Measurements from ENCODE around the gene PROX2. TPM values are rescaled to one million over a fixed set of nuclear protein-coding genes. Genes with fewer than 3 reads are reported as not detected.

The PROX2 gene, protein sequence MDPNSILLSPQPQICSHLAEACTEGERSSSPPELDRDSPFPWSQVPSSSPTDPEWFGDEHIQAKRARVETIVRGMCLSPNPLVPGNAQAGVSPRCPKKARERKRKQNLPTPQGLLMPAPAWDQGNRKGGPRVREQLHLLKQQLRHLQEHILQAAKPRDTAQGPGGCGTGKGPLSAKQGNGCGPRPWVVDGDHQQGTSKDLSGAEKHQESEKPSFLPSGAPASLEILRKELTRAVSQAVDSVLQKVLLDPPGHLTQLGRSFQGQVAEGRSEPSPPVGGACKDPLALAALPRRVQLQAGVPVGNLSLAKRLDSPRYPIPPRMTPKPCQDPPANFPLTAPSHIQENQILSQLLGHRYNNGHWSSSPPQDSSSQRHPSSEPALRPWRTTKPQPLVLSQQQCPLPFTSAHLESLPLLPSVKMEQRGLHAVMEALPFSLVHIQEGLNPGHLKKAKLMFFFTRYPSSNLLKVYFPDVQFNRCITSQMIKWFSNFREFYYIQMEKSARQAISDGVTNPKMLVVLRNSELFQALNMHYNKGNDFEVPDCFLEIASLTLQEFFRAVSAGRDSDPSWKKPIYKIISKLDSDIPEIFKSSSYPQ
- total RNA-seq, result under 1 TPM; 0.21 to 0.44 TPM

DNA sequence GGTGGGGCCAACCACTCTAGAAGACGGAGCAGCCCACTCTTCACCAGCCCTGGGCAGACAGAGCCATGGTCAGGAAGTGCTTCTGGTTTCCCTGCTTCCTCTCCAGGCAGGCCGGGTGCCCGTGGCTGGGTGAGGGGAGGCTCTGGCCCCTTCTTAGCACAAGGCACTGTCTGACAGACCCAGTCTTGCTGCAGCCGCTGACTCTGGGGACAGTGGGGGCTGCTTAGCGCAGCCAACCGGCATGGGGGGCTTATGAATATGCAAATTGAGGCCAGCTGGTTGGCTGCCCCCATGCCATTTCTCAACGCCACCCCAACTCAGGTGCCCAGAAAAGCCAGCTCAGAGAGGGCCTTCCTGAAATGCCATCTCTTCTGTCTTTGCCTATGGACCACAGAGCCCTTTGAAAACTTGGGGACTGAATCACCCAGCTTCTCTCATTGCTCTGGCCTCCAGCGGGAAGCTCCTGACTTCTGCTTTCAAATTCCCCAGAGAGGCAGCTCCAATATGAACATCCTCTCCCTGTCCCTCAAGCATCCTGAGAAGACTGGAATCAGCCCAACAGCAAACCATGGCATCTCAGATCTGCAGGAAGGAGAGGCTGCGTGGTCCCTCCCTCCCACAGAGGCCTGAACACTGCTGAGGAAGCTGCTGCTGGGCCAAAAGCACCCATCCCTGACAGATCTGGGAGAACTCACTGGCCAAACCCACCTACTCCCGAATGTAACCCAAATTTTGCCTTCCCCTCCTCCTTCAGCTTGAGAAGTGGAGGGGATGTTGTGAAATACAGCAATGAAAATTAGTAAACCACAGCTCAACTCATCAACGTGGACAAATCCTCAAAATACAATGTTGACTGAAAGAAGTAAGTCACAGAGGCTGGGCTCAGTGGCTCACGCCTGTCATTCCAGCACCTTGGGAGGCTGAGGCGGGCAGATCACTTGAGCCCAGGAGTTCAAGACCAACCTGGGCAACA is at the start of gene PROX2:
Gene PROX2, minus strand, starts transcription at position 205 of the 973 bp plus-strand sequence. CDS start 12,311 bp downstream, outside the sequence.
- Mint-ChIP-seq H3K9me3 (ENCODE audit: low read depth) (no peaks in the 10 kb centered on the region), H3K4me3 (peak within 1 kb of the TSS; percentile 14)

DNA sequence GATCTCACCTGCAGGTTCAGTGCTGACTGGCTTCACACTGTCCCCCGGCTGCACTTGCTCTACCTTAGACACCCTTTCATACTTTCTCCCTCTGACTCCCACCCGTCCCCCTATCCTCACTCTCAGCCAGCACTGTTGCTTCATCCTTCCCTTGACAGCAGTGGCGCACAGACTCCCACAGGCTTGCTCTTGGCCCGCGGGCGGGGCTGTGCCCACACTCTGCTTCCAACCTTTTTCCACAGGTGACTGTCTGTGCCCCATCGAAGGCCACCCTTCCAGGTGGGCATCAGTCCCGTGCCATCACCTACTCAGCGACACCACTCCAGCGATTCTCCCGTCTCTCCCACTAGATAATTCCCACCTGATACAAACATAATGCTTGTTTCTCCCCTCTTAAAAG is 48.1 kb upstream of the PROX2 start:
- Mint-ChIP-seq H3K4me3 (no peak overlapping the region), H3K4me1 (peaks cover 5% of the 10 kb centered on the region), H3K9me3 (ENCODE audit: low read depth) (no peaks in the 10 kb centered on the region), H3K27me3 (peaks cover 17% of the 10 kb centered on the region), H3K36me3 (no peaks in the 10 kb centered on the region), H3K27ac (no peak overlapping the region)
- CTCF ChIA-PET, result interaction anchor here (1.3 kb wide), 1 partner anchor 12 kb away, joined by 5 read pairs; no protein-coding TSS in a partner anchor
- no peak for DNase-seq
- ATAC-seq, result no peak

More for the DNA sequence above, at the start of gene PROX2:
- DNase-seq, result peak; percentile 56
- Mint-ChIP-seq H3K27ac (peak within 1 kb of the TSS; percentile 80), H3K27me3 (no peaks in the 10 kb centered on the region), H3K4me1 (peaks cover 38% of the 10 kb centered on the region), H3K36me3 (no peaks in the 10 kb centered on the region)
- CTCF ChIA-PET, result interaction anchor here (0.6 to 18.6 kb wide), 8 partner anchors 8 to 946 kb away, joined by 3 to 271 read pairs (median 3); no protein-coding TSS in a partner anchor
- peak; percentile 81 for ATAC-seq

DNA sequence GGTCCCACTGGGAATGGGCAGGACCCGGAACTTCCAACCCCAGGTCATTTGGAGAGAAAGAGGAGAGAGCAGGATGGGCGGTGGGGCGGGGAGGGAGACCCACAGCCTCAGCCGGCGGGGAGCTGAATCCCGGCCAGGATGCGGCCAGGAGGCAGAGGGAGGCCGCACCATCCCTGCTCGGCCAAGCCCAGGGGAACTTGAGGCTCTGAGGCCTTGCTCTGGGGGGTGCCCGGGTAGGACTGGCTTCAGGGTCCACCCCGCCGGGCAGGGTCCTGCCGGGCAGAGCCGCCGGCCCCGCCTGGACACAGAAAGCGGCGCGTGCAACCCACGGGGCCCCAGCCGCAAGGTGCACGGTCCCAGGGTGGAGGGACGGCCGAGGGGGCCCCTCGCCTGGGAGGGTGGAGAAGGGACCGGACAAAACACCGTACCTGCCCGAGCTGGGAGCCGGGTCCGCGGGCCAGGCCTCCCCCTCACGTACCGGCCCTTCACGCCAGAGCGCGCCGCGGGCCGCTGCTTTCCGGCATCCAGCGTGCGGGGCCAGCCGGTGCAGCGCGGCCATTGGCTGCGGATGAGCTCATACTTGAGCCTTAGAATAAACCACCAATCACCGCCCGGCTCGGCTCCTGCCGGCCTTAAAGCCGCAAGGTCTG is 46.9 kb upstream of the PROX2 start, which contains the start of gene RPS6KL1:
Gene RPS6KL1, minus strand, starts transcription at position 509 of the 650 bp plus-strand sequence. CDS start 1,719 bp downstream, outside the sequence.
- H3K4me3 Mint-ChIP-seq, result peak within 1 kb of the TSS; percentile 23
- no peaks in the 10 kb centered on the region for H3K36me3 Mint-ChIP-seq
- CTCF ChIA-PET, result interaction anchor here (0.7 to 2.0 kb wide), 8 partner anchors 8 to 311 kb away, joined by 3 to 9 read pairs (median 4); partner anchors contain the start of genes EIF2B2 and LTBP2
- peaks cover 4% of the 10 kb centered on the region for H3K4me1 Mint-ChIP-seq
- H3K27ac Mint-ChIP-seq, result no peak within 1 kb of the TSS
- ATAC-seq, result peak; percentile 99
- H3K9me3 Mint-ChIP-seq (ENCODE audit: low read depth), result no peaks in the 10 kb centered on the region
- peak; percentile 80 for DNase-seq
- H3K27me3 Mint-ChIP-seq, result peaks cover 15% of the 10 kb centered on the region

DNA sequence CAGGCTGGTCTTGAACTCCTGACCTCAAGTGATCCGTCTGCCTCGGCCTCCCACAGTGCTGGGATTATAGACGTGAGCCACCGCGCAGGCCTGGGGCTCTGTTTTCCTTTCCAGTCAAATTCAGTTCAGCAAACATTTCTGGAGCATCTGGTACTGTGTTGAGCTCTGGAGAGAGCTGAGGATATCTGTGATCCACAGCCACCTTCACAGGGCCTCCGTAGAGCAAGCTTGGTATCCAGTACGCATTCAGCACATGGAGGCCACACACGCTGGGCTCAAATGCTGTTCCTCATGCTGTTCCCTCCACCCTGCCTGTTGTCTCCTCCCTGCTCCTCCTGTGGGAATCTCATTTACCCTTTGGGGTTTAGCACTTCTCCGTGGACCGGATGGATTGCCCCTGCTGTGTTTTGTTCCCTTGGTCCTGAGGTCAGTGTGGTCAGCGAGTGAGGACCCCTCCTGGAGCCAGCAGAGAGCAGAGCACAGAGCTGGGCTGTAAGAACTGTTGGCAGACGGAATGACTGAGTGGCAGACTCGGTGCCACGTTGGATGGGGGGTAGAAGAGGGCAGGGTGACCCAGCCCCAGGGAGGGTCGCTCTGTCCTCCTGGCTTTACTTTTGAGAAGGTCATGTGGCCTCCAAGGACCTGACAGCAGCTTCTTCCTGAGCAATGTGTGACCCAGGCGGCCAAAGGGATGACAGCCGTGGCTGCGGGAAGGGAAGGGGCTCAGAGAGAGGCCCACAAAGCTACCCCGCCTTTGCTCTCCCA is 46.2 kb upstream of the PROX2 start:
- H3K27me3 Mint-ChIP-seq, result peaks cover 11% of the 10 kb centered on the region
- no peak for DNase-seq
- H3K9me3 Mint-ChIP-seq (ENCODE audit: low read depth), result no peaks in the 10 kb centered on the region
- no peak overlapping the region for H3K27ac Mint-ChIP-seq
- CTCF ChIA-PET, result interaction anchor here (0.9 to 2.0 kb wide), 8 partner anchors 8 to 310 kb away, joined by 3 to 9 read pairs (median 4); partner anchors contain the start of gene LTBP2
- peaks cover 4% of the 10 kb centered on the region for H3K4me1 Mint-ChIP-seq
- peak overlapping the region; percentile 23 for H3K4me3 Mint-ChIP-seq
- H3K36me3 Mint-ChIP-seq, result no peaks in the 10 kb centered on the region
- no peak for ATAC-seq

DNA sequence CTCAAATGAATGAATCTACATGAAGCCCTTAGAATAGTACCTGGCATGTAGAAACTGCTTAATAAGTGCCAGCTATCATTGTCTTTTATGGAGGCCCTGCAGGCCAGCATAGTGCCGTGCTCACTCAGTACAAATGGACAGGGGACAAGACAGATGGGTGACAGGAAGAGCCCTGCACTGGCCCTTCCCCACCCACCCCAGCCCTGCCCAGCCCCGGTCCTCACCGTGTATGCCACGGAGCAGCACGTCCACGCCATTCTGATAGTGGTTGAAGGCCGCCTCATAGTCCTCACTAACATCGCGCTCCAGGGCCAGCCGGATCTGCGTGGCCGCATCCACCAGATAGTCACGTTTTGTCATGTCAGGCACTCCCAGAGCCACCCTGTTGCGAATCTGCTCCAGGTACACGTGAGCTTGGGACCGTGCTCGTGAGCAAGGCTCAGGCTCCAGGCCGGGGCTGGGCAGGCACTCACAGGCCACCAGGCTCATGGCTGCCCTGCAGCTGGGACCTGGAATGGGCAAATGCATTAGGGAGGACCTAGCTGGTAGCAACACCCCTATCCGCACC is 45.2 kb upstream of the PROX2 start:
- H3K4me3 Mint-ChIP-seq, result no peak overlapping the region
- peaks cover 4% of the 10 kb centered on the region for H3K4me1 Mint-ChIP-seq
- H3K27ac Mint-ChIP-seq, result no peak overlapping the region
- H3K9me3 Mint-ChIP-seq (ENCODE audit: low read depth), result no peaks in the 10 kb centered on the region
- H3K36me3 Mint-ChIP-seq, result no peaks in the 10 kb centered on the region
- DNase-seq, result no peak
- CTCF ChIA-PET, result interaction anchor here (0.9 to 1.5 kb wide), 5 partner anchors 9 to 60 kb away, joined by 3 to 4 read pairs (median 3); no protein-coding TSS in a partner anchor
- peaks cover 7% of the 10 kb centered on the region for H3K27me3 Mint-ChIP-seq
- ATAC-seq, result no peak

DNA sequence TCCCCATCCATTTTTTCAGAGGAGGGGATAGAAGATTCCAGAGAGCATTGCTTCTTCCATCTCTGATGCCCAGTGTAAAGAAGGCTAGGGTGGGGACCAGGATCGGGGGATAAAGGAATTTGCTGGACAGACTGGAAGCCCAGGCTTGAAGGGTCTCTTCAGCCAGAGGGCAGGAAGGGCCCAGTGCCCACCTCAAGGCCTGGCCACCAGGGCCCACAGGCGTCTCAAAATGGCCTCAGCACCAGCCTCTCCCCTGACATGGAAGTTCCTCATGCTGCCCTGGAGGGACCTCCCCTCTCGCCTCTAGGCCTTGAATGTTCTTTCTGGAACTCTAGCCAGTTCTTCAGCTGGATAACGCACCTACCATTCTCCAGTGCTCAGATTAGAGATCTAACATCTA is 44.3 kb upstream of the PROX2 start:
- no peak for DNase-seq
- CTCF ChIA-PET, result interaction anchor here (1.1 to 1.5 kb wide), 2 partner anchors 26 to 60 kb away, joined by 3 to 4 read pairs; no protein-coding TSS in a partner anchor
- no peaks in the 10 kb centered on the region for H3K36me3 Mint-ChIP-seq
- no peak overlapping the region for H3K27ac Mint-ChIP-seq
- no peak for ATAC-seq
- no peaks in the 10 kb centered on the region for H3K9me3 Mint-ChIP-seq (ENCODE audit: low read depth)
- H3K4me1 Mint-ChIP-seq, result peaks cover 4% of the 10 kb centered on the region
- H3K27me3 Mint-ChIP-seq, result peaks cover 3% of the 10 kb centered on the region
- H3K4me3 Mint-ChIP-seq, result no peak overlapping the region

DNA sequence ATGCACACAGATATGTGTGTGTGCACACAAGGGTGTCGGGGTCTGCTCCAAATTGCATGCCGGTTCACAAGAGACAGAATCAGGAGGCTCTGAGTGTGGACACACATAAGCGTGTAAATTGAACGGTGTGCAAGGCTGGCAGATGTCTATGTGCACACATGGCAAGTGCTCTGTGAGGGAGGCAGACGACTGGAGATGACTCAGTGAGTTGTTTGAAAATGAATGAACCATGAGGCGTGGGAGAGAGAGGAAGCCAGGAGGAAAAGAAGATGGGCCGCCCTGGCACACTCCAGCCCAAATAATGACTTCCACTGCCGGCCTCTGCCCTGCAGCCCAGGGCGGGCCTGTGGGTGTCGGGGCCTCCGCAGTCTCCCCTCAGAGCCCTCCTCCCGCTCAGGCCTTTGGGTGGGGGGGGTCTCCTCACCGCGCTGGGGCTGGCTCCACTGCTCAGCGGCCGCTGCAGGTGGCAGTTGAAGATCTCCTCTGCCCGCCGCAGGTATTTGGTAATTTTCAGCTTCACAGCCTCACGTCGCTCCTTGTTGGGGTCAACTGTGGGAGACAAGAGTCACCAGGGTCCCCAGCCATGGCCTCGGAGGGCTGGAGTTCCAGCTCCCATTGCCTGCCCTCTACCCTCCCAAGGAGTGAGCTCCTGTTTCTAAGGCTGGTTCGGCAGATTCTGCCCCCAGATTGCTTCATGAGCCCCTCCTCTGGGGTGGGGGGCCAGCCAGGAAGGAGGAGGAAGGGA is 43.6 kb upstream of the PROX2 start:
- CTCF ChIA-PET, result interaction anchor here (1.5 kb wide), 1 partner anchor 27 kb away, joined by 3 read pairs; no protein-coding TSS in a partner anchor
- no peak for ATAC-seq
- H3K27ac Mint-ChIP-seq, result no peak overlapping the region

DNA sequence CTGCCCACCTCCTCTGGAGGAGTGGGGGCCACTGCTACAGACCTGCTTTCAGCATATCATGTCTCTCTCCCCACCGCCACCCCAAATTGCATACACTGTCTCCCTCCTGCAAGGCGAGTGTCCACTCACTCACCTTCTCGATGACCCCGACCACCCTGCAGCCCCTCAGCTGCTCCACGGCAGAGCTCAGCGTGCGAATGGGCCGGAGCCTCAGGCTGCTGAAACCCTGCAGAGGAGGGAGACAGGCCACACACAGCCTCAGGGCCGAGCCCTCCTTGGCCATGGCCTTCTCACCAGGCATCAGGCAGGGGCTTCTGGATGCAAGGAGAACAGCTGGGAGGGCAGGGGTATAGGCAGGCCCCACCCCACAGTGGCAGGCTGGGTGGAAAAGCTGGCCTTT is 42.4 kb upstream of the PROX2 start:
- ATAC-seq, result no peak
- Mint-ChIP-seq H3K27me3 (no peaks in the 10 kb centered on the region), H3K9me3 (ENCODE audit: low read depth) (no peaks in the 10 kb centered on the region), H3K4me1 (peaks cover under 1% of the 10 kb centered on the region), H3K27ac (no peak overlapping the region), H3K36me3 (no peaks in the 10 kb centered on the region), H3K4me3 (no peak overlapping the region)
- DNase-seq, result no peak
- CTCF ChIA-PET, result interaction anchor here (1.5 to 4.3 kb wide), 2 partner anchors 13 to 27 kb away, joined by 4 to 15 read pairs; no protein-coding TSS in a partner anchor

More for the DNA sequence above, 43.6 kb upstream of the PROX2 start:
- Mint-ChIP-seq H3K36me3 (no peaks in the 10 kb centered on the region), H3K9me3 (ENCODE audit: low read depth) (no peaks in the 10 kb centered on the region), H3K4me1 (peaks cover 4% of the 10 kb centered on the region), H3K27me3 (peaks cover 3% of the 10 kb centered on the region), H3K4me3 (no peak overlapping the region)
- DNase-seq, result no peak

DNA sequence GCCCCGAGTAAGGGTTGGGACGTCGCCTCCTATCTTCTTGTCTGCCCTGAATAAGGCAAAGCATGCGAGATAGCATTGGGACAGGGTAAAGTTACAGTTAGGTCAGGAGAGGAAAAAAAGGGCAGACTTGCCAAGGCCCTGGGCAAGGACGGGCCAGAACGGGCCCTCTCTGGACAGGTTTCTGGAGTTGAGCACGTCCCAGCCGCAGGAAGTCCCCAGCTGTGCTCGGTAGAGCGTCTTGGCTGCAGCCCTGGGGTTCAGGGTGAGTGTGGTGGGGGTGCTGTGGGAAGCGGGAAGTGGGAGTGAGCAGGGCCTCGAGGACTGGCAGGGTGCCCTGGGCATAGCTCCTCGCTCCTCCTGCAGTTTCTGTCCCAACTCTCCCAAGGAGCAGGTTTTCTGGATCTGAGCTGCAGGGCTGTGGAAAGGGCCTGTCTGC is 41.7 kb upstream of the PROX2 start:
- no peak overlapping the region for H3K27ac Mint-ChIP-seq
- CTCF ChIA-PET, result interaction anchor here (1.4 to 4.3 kb wide), 3 partner anchors 12 to 56 kb away, joined by 4 to 15 read pairs (median 5); no protein-coding TSS in a partner anchor
- H3K9me3 Mint-ChIP-seq (ENCODE audit: low read depth), result no peaks in the 10 kb centered on the region
- no peaks in the 10 kb centered on the region for H3K27me3 Mint-ChIP-seq
- no peaks in the 10 kb centered on the region for H3K4me1 Mint-ChIP-seq
- ATAC-seq (no peak), DNase-seq (no peak)
- no peak overlapping the region for H3K4me3 Mint-ChIP-seq
- H3K36me3 Mint-ChIP-seq, result no peaks in the 10 kb centered on the region

DNA sequence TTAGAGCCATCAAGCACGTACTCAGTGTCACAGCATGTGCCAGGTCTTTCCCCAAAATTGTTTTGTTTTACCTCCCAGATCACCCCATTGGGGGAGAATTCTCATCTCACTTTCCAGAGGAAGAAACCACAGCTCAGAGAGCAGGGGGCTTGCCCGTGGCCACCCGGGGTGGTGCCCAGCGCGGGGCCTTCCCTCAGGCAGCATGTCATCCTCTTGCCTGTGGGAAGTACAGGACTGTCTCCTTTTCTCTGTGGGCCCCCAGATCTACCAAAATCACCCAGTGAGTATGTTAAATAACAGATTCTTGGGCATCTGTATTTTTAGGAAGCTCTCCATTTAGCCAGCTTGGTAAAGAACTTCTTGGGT is 41.2 kb upstream of the PROX2 start:
- Mint-ChIP-seq H3K4me3 (no peak overlapping the region), H3K9me3 (ENCODE audit: low read depth) (no peaks in the 10 kb centered on the region), H3K27me3 (no peaks in the 10 kb centered on the region), H3K4me1 (no peaks in the 10 kb centered on the region), H3K27ac (no peak overlapping the region), H3K36me3 (no peaks in the 10 kb centered on the region)
- CTCF ChIA-PET, result interaction anchor here (1.4 to 4.3 kb wide), 3 partner anchors 11 to 56 kb away, joined by 4 to 15 read pairs (median 5); no protein-coding TSS in a partner anchor
- ATAC-seq (no peak), DNase-seq (no peak)

DNA sequence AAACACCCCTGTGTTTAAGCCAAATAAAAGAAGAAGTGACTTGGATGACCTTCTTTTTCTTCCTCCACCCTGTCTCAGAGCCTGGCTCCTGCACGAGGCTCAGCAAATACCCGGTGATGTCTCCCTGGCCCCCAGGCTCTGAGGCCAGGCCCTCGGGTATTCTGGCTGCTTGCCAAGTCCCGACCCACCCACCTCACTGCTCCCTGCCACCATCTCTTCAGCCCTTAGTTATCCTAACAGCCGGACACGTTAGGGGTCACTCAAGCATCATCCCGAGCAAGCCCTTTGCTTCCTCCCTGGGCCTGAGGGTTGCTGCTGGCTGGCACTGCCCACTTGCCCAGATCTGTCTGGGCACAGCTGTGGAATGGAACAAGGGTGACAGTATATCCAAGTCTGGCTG is 39.9 kb upstream of the PROX2 start:
- DNase-seq (no peak), ATAC-seq (no peak)
- Mint-ChIP-seq H3K4me1 (no peaks in the 10 kb centered on the region), H3K4me3 (no peak overlapping the region), H3K9me3 (ENCODE audit: low read depth) (no peaks in the 10 kb centered on the region), H3K27me3 (no peaks in the 10 kb centered on the region), H3K27ac (no peak overlapping the region), H3K36me3 (no peaks in the 10 kb centered on the region)
- CTCF ChIA-PET, result interaction anchor here (4.3 kb wide), 1 partner anchor 10 kb away, joined by 15 read pairs; no protein-coding TSS in a partner anchor

Measured in activated CD8-positive, alpha-beta memory T cell treated with anti-CD3 and anti-CD28 coated beads, Interleukin-2, amount 10 ng/mL, durations not matched to agents 7 days and 5 days (primary cell).